H9 (cell line): ENCODE data around the gene SOS1. TPM values are rescaled to one million over a fixed set of nuclear protein-coding genes. Genes with fewer than 3 reads are reported as not detected.
A peak's percentile ranks its signal among the peaks of the same experiment; 100 is the strongest.

ENCODE experiments used
- DNase-seq: peaks from one replicate; pipeline ENCODE4 v3.0.0-alpha.2; 2017
- H2AFZ ChIP-seq: one replicate; pipeline ENCODE4 v1.6.1; 2013; ENCODE audit warnings: mild to moderate bottlenecking, low read length, control low read depth, moderate library complexity
- H2AK5ac ChIP-seq: 2 replicates; pipeline ENCODE4 v1.6.1; 2013; ENCODE audit warnings: low read length, control low read depth, mixed read lengths; ENCODE audit not compliant: insufficient read length
- H2BK120ac ChIP-seq: one replicate; pipeline ENCODE4 v1.6.1; 2013; ENCODE audit warnings: low read depth, mild to moderate bottlenecking, low read length, control low read depth, inconsistent platforms; ENCODE audit not compliant: poor library complexity, severe bottlenecking
- H2BK12ac ChIP-seq: 2 replicates; pipeline ENCODE4 v1.6.1; 2013; ENCODE audit warnings: low read length, control low read depth, mixed read lengths, low read depth; ENCODE audit not compliant: insufficient read length
- H2BK15ac ChIP-seq: 2 replicates; pipeline ENCODE4 v1.6.1; 2013; ENCODE audit warnings: low read depth, low read length, control low read depth
- H2BK20ac ChIP-seq: one replicate; pipeline ENCODE4 v1.6.1; 2013; ENCODE audit warnings: low read depth, mild to moderate bottlenecking, low read length, control low read depth, inconsistent platforms; ENCODE audit not compliant: poor library complexity, severe bottlenecking
- H2BK5ac ChIP-seq: 2 replicates; pipeline ENCODE4 v1.6.1; 2013; ENCODE audit warnings: low read length, control low read depth, mixed read lengths; ENCODE audit not compliant: insufficient read length
- H3K14ac ChIP-seq: 2 replicates; pipeline ENCODE4 v1.6.1; 2013; ENCODE audit warnings: low read length, control low read depth; ENCODE audit not compliant: insufficient read depth
- H3K18ac ChIP-seq: 2 replicates; pipeline ENCODE4 v1.6.1; 2013; ENCODE audit warnings: low read depth, mild to moderate bottlenecking, mixed read lengths, low read length, control low read depth; ENCODE audit not compliant: insufficient read length
- H3K23ac ChIP-seq: 2 replicates; pipeline ENCODE4 v1.6.1; 2013; ENCODE audit warnings: low read length, control low read depth, mixed read lengths, low read depth; ENCODE audit not compliant: insufficient read length
- H3K23me2 ChIP-seq: 2 replicates; pipeline ENCODE4 v1.6.1; 2013; ENCODE audit warnings: low read depth, mild to moderate bottlenecking, mixed read lengths, low read length, control low read depth; ENCODE audit not compliant: insufficient read length, poor library complexity, severe bottlenecking
- H3K27ac ChIP-seq: 2 replicates; pipeline ENCODE4 v1.5.1; 2013; ENCODE audit warnings: low read length, control low read depth, mixed read lengths, low read depth; ENCODE audit not compliant: insufficient read length
- H3K27me3 ChIP-seq: 2 replicates; pipeline ENCODE4 v1.6.1; 2013; ENCODE audit warnings: low read length, control low read depth, inconsistent platforms; ENCODE audit not compliant: insufficient read depth
- H3K4ac ChIP-seq: 2 replicates; pipeline ENCODE4 v1.6.1; 2013; ENCODE audit warnings: low read depth, mild to moderate bottlenecking, control low read depth, inconsistent platforms, low read length, moderate library complexity
- H3K4me1 ChIP-seq: 2 replicates; pipeline ENCODE4 v1.6.1; 2013; ENCODE audit warnings: low read length, control low read depth, inconsistent platforms; ENCODE audit not compliant: insufficient read depth
- H3K4me2 ChIP-seq: 2 replicates; pipeline ENCODE4 v1.6.1; 2013; ENCODE audit warnings: low read length, control low read depth, mixed read lengths; ENCODE audit not compliant: insufficient read length, insufficient read depth
- H3K56ac ChIP-seq: 2 replicates; pipeline ENCODE4 v1.6.1; 2013; ENCODE audit warnings: low read depth, mild to moderate bottlenecking, mixed read lengths, low read length, control low read depth; ENCODE audit not compliant: insufficient read length
- H3K79me1 ChIP-seq: 2 replicates; pipeline ENCODE4 v1.6.1; 2013; ENCODE audit warnings: low read depth, mild to moderate bottlenecking, moderate library complexity, low read length, control low read depth, inconsistent platforms; ENCODE audit not compliant: insufficient read depth, poor library complexity, severe bottlenecking
- H3K79me2 ChIP-seq: 2 replicates; pipeline ENCODE4 v1.6.1; 2013; ENCODE audit warnings: low read length, control low read depth, inconsistent platforms; ENCODE audit not compliant: insufficient read depth
- H3K9ac ChIP-seq: 2 replicates; pipeline ENCODE4 v1.6.1; 2013; ENCODE audit warnings: low read length, control low read depth, mixed read lengths; ENCODE audit not compliant: insufficient read length; ENCODE audit errors: extremely low read depth
- H3K9me3 ChIP-seq: one replicate; pipeline ENCODE4 v1.6.1; 2013; ENCODE audit warnings: low read depth, low read length, inconsistent platforms; ENCODE audit not compliant: control insufficient read depth
- H3T11ph ChIP-seq: one replicate; pipeline ENCODE4 v1.6.1; 2013; ENCODE audit warnings: mild to moderate bottlenecking, low read length, control low read depth, inconsistent platforms
- H4K20me1 ChIP-seq: one replicate; pipeline ENCODE4 v1.6.1; 2013; ENCODE audit not compliant: control insufficient read depth, insufficient read length, insufficient read depth
- H4K5ac ChIP-seq: 2 replicates; pipeline ENCODE4 v1.6.1; 2013; ENCODE audit warnings: low read depth, mild to moderate bottlenecking, mixed read lengths, low read length, control low read depth; ENCODE audit not compliant: insufficient read length
- H4K8ac ChIP-seq: replicated peaks from 2 replicates; pipeline ENCODE4 v1.6.1; 2013; ENCODE audit warnings: low read length, control low read depth, mixed read lengths, low read depth; ENCODE audit not compliant: insufficient read length
- H4K91ac ChIP-seq: 2 replicates; pipeline ENCODE4 v1.6.1; 2013; ENCODE audit warnings: low read depth, mild to moderate bottlenecking, moderate library complexity, mixed read lengths, low read length, control low read depth; ENCODE audit not compliant: insufficient read length
- H3K27ac Mint-ChIP-seq, 3 experiments: 2 replicates in 2 of 3; 3 replicates in 1 of 3; pipeline ENCODE4 v1.8.0; 2020 to 2021; ENCODE audit warnings: mixed read lengths in 3 of 3, mild to moderate bottlenecking in 1 of 3, moderate library complexity in 1 of 3
- H3K27me3 Mint-ChIP-seq: 2 replicates; pipeline ENCODE4 v1.8.0; 2021; ENCODE audit warnings: low read depth, mild to moderate bottlenecking, moderate library complexity, mixed read lengths
- H3K36me3 Mint-ChIP-seq, 3 experiments: 2 replicates in 2 of 3; 3 replicates in 1 of 3; pipeline ENCODE4 v1.8.0; 2020 to 2021; ENCODE audit warnings: low read depth in 3 of 3, mixed read lengths in 3 of 3; ENCODE audit not compliant: insufficient read depth in 1 of 3
- H3K4me1 Mint-ChIP-seq, 2 experiments: 2 replicates each; pipeline ENCODE4 v1.8.0; 2020; ENCODE audit warnings: mixed read lengths in 2 of 2
- H3K4me3 Mint-ChIP-seq, 2 experiments: 2 replicates in 1 of 2; 3 replicates in 1 of 2; pipeline ENCODE4 v1.8.0; 2020 to 2021; ENCODE audit warnings: mild to moderate bottlenecking in 2 of 2, mixed read lengths in 2 of 2, moderate library complexity in 1 of 2
- H3K9me3 Mint-ChIP-seq, 2 experiments: 2 replicates in 1 of 2; 3 replicates in 1 of 2; pipeline ENCODE4 v1.8.0; 2020; ENCODE audit warnings: mild to moderate bottlenecking in 2 of 2, mixed read lengths in 2 of 2, moderate library complexity in 1 of 2
- WGBS: extraction: QIAGEN DNeasy Blood & Tissue Kit; methylation state at CpG from one replicate; pipeline ENCODE4 v1.1.7; 2013; ENCODE audit warnings: missing lambda C conversion rate, low lambda C conversion rate, mixed read lengths; ENCODE audit not compliant: insufficient read length; ENCODE audit errors: extremely low coverage; 5-methylcytosine and 5-hydroxymethylcytosine counted together
- total RNA-seq: library from RNA; stranded (reverse); gene quantifications from 2 replicates; pipeline ENCODE4 v1.2.1, GENCODE V29; 2021
- TF ChIP-seq, protein P1 (sequence below): fragments of 200-600 bp; sonication (generic); conservative IDR thresholded peaks from 3 replicates; pipeline ENCODE4 v1.8.0; 2021; ENCODE audit warnings: antibody characterized with exemption, mild to moderate bottlenecking

The SOS1 gene
- total RNA-seq, 1 experiment from 2014 or later = 35.8 TPM

DNA sequence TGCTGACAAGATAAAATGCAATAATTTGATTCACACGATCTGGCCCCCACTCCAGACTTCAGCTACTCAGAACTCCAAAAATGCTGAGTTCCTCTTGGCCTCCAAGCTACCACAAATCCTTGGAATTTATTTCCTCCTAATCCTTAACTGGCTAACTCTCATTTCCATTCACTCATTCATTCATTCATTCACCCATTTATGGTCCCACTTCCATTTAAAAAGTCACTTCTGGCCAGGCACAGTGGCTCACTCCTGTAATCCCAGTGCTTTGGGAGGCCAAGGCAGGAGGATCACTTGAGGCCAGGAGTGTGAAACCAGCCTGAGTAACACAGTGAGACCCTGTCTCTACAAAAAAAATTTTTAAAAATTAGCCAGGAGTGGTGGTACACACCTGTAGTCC lies 12.5 kb downstream of the SOS1 start:
- Mint-ChIP-seq H3K27me3 (no peaks in the 10 kb centered on the region), H3K4me3 (no peak overlapping the region), H3K36me3 (peaks cover 4 to 10% (median 7%) of the 10 kb centered on the region in 3 experiments; a peak in 6 of 7 replicates), H3K27ac (peak overlapping the region in 2 of 3 experiments; percentile 10 to 37; a peak in 3 of 7 replicates), H3K4me1 (peaks cover 39 to 43% of the 10 kb centered on the region in 2 experiments), H3K9me3 (no peaks in the 10 kb centered on the region)
- TF ChIP-seq, protein P1, sequence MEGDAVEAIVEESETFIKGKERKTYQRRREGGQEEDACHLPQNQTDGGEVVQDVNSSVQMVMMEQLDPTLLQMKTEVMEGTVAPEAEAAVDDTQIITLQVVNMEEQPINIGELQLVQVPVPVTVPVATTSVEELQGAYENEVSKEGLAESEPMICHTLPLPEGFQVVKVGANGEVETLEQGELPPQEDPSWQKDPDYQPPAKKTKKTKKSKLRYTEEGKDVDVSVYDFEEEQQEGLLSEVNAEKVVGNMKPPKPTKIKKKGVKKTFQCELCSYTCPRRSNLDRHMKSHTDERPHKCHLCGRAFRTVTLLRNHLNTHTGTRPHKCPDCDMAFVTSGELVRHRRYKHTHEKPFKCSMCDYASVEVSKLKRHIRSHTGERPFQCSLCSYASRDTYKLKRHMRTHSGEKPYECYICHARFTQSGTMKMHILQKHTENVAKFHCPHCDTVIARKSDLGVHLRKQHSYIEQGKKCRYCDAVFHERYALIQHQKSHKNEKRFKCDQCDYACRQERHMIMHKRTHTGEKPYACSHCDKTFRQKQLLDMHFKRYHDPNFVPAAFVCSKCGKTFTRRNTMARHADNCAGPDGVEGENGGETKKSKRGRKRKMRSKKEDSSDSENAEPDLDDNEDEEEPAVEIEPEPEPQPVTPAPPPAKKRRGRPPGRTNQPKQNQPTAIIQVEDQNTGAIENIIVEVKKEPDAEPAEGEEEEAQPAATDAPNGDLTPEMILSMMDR = no peak
- H3K14ac ChIP-seq = no peak overlapping the region
- H3K9me3 ChIP-seq = no peaks in the 10 kb centered on the region
- H3K4me2 ChIP-seq = no peak overlapping the region
- H2BK15ac ChIP-seq = no peak overlapping the region
- H3T11ph ChIP-seq = no peak overlapping the region
- H3K56ac ChIP-seq = no peak overlapping the region
- no peak overlapping the region for H3K18ac ChIP-seq
- H2AFZ ChIP-seq = no peak overlapping the region
- no peaks in the 10 kb centered on the region for H3K27me3 ChIP-seq
- no peaks in the 10 kb centered on the region for H3K23me2 ChIP-seq
- no peak overlapping the region for H4K5ac ChIP-seq
- H3K4me1 ChIP-seq = no peaks in the 10 kb centered on the region
- H4K8ac ChIP-seq = no peak overlapping the region
- H4K20me1 ChIP-seq = no peaks in the 10 kb centered on the region
- no peak overlapping the region for H2BK20ac ChIP-seq
- H2AK5ac ChIP-seq = no peak overlapping the region
- no peak overlapping the region for H3K23ac ChIP-seq
- peaks cover 11% of the 10 kb centered on the region; the same call in 1 of the 2 replicates for H3K79me2 ChIP-seq
- no CpG with 5 or more reads among the region's 1 CpG for WGBS
- H4K91ac ChIP-seq = no peak overlapping the region
- no peak overlapping the region for H3K27ac ChIP-seq
- H2BK5ac ChIP-seq = no peak overlapping the region
- no peak overlapping the region for H3K9ac ChIP-seq
- H3K4ac ChIP-seq = no peak overlapping the region
- DNase-seq = no peak
- H2BK120ac ChIP-seq = no peak overlapping the region
- H3K79me1 ChIP-seq = peaks cover 17% of the 10 kb centered on the region
- H2BK12ac ChIP-seq = no peak overlapping the region
